ENCODE measurements around the gene RPL10. TPM values are rescaled to one million over a fixed set of nuclear protein-coding genes. Genes with fewer than 3 reads are reported as not detected.

The RPL10 gene
- total and polyA plus RNA-seq, 9 donors: 5,887 to 7,222 (median 5,979) TPM

- Histone ChIP-seq H3K4me3 (ENCODE audit: low read length) (peak within 1 kb of the TSS; percentile 35), H3K27me3 (ENCODE audit: control insufficient read depth, insufficient read depth, low read length) (no peaks in the 10 kb centered on the region), H3K9me3 (replicated peaks; ENCODE audit: control insufficient read depth, low read depth, low read length) (no peaks in the 10 kb centered on the region), H3K4me1 (ENCODE audit: control insufficient read depth, insufficient read depth, low read length) (peaks cover 34% of the 10 kb centered on the region), H3K27ac (ENCODE audit: low read length) (peak within 1 kb of the TSS; percentile 20), H3K36me3 (ENCODE audit: control insufficient read depth, insufficient read depth, low read length) (no peaks in the 10 kb centered on the region)
- no peak for DNase-seq
- 35% methylated on average over 89 of the region's 95 CpGs for WGBS (ENCODE audit: insufficient coverage)
Measured at GRCh38 chrX:154374313-154375155, 23.6 kb upstream of the RPL10 start, which contains the start of gene FLNA. TSS of gene FLNA (minus strand) at chrX:154374634. CDS start at chrX:154371245, 3,389 bp downstream.

GRCh38 chrX:154375156-154375504 lies 23.0 kb upstream of the RPL10 start:
- H3K4me3 ChIP-seq (ENCODE audit: low read length): no peak overlapping the region

DNA sequence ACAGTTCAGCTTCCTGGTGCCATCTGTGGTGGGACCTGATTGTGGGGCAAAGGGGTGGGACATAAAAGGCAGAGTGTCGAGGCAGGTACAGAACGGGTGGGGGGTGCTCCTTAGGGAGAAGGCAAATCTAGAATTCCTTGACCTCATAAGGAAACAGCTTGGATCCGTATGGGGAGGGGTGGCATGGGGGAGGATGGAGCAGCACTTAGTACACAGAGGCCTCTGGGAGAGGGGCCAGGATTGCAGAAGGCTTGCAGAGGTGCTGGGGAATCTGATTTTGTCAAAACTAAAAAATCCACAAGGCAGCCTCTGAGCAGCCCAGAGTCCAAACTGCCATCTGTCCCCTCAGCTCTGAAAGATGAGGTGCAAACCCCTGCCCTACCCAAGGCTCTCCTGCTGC lies 21.4 kb upstream of the RPL10 start:
- no peak overlapping the region for H3K4me3 ChIP-seq (ENCODE audit: low read length)
- 67% methylated on average over 3 of the region's 3 CpGs for WGBS (ENCODE audit: insufficient coverage)

More at GRCh38 chrX:154375156-154375504, 23.0 kb upstream of the RPL10 start:
- no peaks in the 10 kb centered on the region for H3K27me3 ChIP-seq (ENCODE audit: control insufficient read depth, insufficient read depth, low read length)
- H3K27ac ChIP-seq (ENCODE audit: low read length): peak overlapping the region; percentile 20
- 71% methylated on average over 7 of the region's 10 CpGs for WGBS (ENCODE audit: insufficient coverage)
- no peaks in the 10 kb centered on the region for H3K9me3 ChIP-seq (replicated peaks; ENCODE audit: control insufficient read depth, low read depth, low read length)
- H3K4me1 ChIP-seq (ENCODE audit: control insufficient read depth, insufficient read depth, low read length): peaks cover 38% of the 10 kb centered on the region
- H3K36me3 ChIP-seq (ENCODE audit: control insufficient read depth, insufficient read depth, low read length): no peaks in the 10 kb centered on the region
- DNase-seq: no peak

DNA sequence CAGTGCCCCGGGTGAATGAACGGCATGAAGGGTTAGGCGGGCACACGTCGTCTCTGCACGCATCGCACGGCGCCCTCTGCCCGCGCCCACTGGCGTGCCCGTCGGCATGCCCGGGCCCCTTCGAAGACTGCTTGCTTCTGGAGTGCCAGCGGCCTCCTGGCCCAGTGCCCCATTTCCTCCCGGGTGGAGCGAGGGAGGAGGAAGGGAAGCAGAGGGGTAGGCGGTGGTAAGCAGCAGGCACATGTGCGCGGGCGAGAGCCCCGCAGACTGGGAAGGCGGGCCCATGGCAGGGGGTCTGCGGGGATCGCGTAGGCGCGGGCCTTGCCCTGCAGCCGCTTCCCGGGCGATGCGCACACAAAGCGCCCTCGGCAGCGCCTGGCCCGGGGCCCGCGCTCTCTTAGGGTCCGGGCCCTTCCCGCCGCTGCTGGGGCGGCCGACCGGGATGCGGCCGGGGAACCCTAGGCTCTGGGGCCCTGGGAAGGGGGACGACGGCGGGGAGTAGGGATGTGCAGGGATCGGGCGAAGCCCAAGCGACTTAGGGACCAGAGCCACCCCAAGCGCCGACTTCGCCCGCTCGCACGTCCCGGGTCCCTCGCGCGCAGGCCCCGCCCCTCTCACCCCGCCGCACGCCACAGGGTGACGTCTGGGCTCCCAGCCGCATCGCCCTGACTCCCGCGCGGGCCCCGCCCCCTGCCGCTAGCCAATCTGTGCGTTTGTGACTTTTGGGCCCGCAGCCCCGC lies 19.9 kb upstream of the RPL10 start:
- peak; percentile 72 for DNase-seq
- Histone ChIP-seq H3K9me3 (replicated peaks; ENCODE audit: control insufficient read depth, low read depth, low read length) (no peaks in the 10 kb centered on the region), H3K4me1 (ENCODE audit: control insufficient read depth, insufficient read depth, low read length) (peaks cover 30% of the 10 kb centered on the region), H3K27ac (ENCODE audit: low read length) (peak overlapping the region; percentile 95), H3K36me3 (ENCODE audit: control insufficient read depth, insufficient read depth, low read length) (peaks cover 6% of the 10 kb centered on the region), H3K27me3 (ENCODE audit: control insufficient read depth, insufficient read depth, low read length) (no peaks in the 10 kb centered on the region), H3K4me3 (ENCODE audit: low read length) (peak overlapping the region; percentile 43)
- 33% methylated on average over 78 of the region's 79 CpGs for WGBS (ENCODE audit: insufficient coverage)

More for the DNA sequence above, 21.4 kb upstream of the RPL10 start:
- H3K36me3 ChIP-seq (ENCODE audit: control insufficient read depth, insufficient read depth, low read length): peaks cover 6% of the 10 kb centered on the region
- H3K27ac ChIP-seq (ENCODE audit: low read length): no peak overlapping the region
- DNase-seq: no peak
- no peaks in the 10 kb centered on the region for H3K27me3 ChIP-seq (ENCODE audit: control insufficient read depth, insufficient read depth, low read length)
- no peaks in the 10 kb centered on the region for H3K9me3 ChIP-seq (replicated peaks; ENCODE audit: control insufficient read depth, low read depth, low read length)
- peaks cover 43% of the 10 kb centered on the region for H3K4me1 ChIP-seq (ENCODE audit: control insufficient read depth, insufficient read depth, low read length)

DNA sequence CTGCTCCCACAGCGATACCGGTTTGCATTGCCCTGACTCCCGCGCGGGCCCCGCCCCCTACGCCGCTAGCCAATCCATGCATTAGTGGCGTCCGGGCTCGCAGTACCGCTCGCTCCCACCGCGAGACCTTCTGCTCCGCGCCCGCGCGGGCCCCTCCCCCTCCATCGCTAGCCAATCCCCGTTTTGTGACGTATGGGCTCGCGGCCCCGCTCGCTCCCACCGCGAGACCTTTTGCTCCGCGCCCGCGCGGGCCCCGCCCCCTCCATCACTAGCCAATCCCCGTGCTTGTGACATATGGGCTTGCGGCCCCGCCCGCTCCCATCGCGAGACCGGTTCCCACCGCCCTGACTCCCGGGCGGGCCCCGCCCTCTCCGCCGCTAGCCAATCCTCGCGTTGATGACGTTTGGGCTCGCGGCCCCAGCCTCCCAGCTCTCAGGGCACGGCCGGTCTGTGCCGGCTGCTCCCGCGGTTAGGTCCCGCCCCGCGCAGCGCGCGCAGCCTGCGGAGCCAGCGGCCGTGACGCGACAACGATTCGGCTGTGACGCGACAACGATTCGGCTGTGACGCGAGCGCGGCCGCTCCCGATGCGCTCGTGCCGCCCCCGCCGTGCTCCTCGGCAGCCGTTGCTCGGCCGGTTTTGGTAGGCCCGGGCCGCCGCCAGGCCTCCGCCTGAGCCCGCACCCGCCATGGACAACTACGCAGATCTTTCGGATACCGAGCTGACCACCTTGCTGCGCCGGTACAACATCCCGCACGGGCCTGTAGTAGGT lies 19.2 kb upstream of the RPL10 start, which contains the start of gene EMD:
EMD (plus strand) TSS at position 497 of the 770 bp plus-strand sequence; CDS start at position 687, 190 bp downstream.
- H3K4me1 ChIP-seq (ENCODE audit: control insufficient read depth, insufficient read depth, low read length): peaks cover 25% of the 10 kb centered on the region
- 35% methylated on average over 103 of the region's 103 CpGs for WGBS (ENCODE audit: insufficient coverage)
- H3K27ac ChIP-seq (ENCODE audit: low read length): peak within 1 kb of the TSS; percentile 95

GRCh38 chrX:154379569-154379951 lies 18.6 kb upstream of the RPL10 start:
- DNase-seq: no peak
- Histone ChIP-seq H3K27me3 (ENCODE audit: control insufficient read depth, insufficient read depth, low read length) (no peaks in the 10 kb centered on the region), H3K4me3 (ENCODE audit: low read length) (peak overlapping the region; percentile 76), H3K4me1 (ENCODE audit: control insufficient read depth, insufficient read depth, low read length) (peaks cover 28% of the 10 kb centered on the region), H3K9me3 (replicated peaks; ENCODE audit: control insufficient read depth, low read depth, low read length) (no peaks in the 10 kb centered on the region), H3K36me3 (ENCODE audit: control insufficient read depth, insufficient read depth, low read length) (peaks cover 6% of the 10 kb centered on the region), H3K27ac (ENCODE audit: low read length) (peak overlapping the region; percentile 93)
- WGBS (ENCODE audit: insufficient coverage): 38% methylated on average over 27 of the region's 38 CpGs

More for the DNA sequence above, 19.2 kb upstream of the RPL10 start, which contains the start of gene EMD:
- Histone ChIP-seq H3K9me3 (replicated peaks; ENCODE audit: control insufficient read depth, low read depth, low read length) (no peaks in the 10 kb centered on the region), H3K27me3 (ENCODE audit: control insufficient read depth, insufficient read depth, low read length) (no peaks in the 10 kb centered on the region), H3K4me3 (ENCODE audit: low read length) (peak within 1 kb of the TSS; percentile 76), H3K36me3 (ENCODE audit: control insufficient read depth, insufficient read depth, low read length) (peaks cover 6% of the 10 kb centered on the region)
- DNase-seq: peak; percentile 99

- H3K9me3 ChIP-seq (replicated peaks; ENCODE audit: control insufficient read depth, low read depth, low read length): no peaks in the 10 kb centered on the region
- DNase-seq: no peak
- H3K4me3 ChIP-seq (ENCODE audit: low read length): peak overlapping the region; percentile 76
- H3K4me1 ChIP-seq (ENCODE audit: control insufficient read depth, insufficient read depth, low read length): peaks cover 25% of the 10 kb centered on the region
- H3K27me3 ChIP-seq (ENCODE audit: control insufficient read depth, insufficient read depth, low read length): no peaks in the 10 kb centered on the region
- 52% methylated on average over 10 of the region's 13 CpGs for WGBS (ENCODE audit: insufficient coverage)
- H3K27ac ChIP-seq (ENCODE audit: low read length): peak overlapping the region; percentile 93
- H3K36me3 ChIP-seq (ENCODE audit: control insufficient read depth, insufficient read depth, low read length): peaks cover 6% of the 10 kb centered on the region
Measured at GRCh38 chrX:154380153-154380552, 18.0 kb upstream of the RPL10 start.

DNA sequence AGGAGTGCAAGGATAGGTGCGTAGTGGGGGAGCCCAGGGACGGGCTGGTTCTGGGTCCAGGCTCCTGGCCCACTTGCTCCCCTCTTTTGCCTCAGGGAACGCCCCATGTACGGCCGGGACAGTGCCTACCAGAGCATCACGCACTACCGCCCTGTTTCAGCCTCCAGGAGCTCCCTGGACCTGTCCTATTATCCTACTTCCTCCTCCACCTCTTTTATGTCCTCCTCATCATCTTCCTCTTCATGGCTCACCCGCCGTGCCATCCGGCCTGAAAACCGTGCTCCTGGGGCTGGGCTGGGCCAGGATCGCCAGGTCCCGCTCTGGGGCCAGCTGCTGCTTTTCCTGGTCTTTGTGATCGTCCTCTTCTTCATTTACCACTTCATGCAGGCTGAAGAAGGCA lies 17.4 kb upstream of the RPL10 start:
- DNase-seq: no peak
- Histone ChIP-seq H3K9me3 (replicated peaks; ENCODE audit: control insufficient read depth, low read depth, low read length) (no peaks in the 10 kb centered on the region), H3K36me3 (ENCODE audit: control insufficient read depth, insufficient read depth, low read length) (peaks cover 6% of the 10 kb centered on the region), H3K27ac (ENCODE audit: low read length) (no peak overlapping the region), H3K4me1 (ENCODE audit: control insufficient read depth, insufficient read depth, low read length) (peaks cover 23% of the 10 kb centered on the region), H3K4me3 (ENCODE audit: low read length) (no peak overlapping the region), H3K27me3 (ENCODE audit: control insufficient read depth, insufficient read depth, low read length) (no peaks in the 10 kb centered on the region)
- 83% methylated on average over 11 of the region's 14 CpGs for WGBS (ENCODE audit: insufficient coverage)

DNA sequence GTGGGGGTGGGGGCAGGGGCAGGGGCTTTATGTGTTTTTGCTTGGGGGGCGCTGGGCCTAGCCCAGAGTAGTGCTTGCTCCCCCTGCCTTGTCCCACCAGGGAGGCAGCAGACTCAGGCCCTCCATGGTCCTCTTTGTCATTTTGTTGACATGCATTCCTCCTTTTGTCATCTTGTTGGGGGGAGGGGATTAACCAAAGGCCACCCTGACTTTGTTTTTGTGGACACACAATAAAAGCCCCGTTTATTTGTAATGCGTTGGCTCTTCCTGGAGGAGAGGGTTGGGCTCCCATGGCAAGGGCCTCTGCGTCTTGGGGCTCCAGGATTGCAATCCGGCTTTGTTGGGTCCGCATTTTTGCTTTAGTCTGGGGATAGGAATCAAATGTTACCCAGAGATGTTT lies 16.9 kb upstream of the RPL10 start:
- DNase-seq: no peak
- Histone ChIP-seq H3K9me3 (replicated peaks; ENCODE audit: control insufficient read depth, low read depth, low read length) (no peaks in the 10 kb centered on the region), H3K36me3 (ENCODE audit: control insufficient read depth, insufficient read depth, low read length) (peaks cover 6% of the 10 kb centered on the region), H3K27me3 (ENCODE audit: control insufficient read depth, insufficient read depth, low read length) (no peaks in the 10 kb centered on the region), H3K27ac (ENCODE audit: low read length) (no peak overlapping the region), H3K4me1 (ENCODE audit: control insufficient read depth, insufficient read depth, low read length) (peaks cover 23% of the 10 kb centered on the region), H3K4me3 (ENCODE audit: low read length) (no peak overlapping the region)
- no CpG with 5 or more reads among the region's 6 CpGs for WGBS (ENCODE audit: insufficient coverage)

Measured in muscle of leg (tissue), 11 donors.